ENCODE results near the gene GNA12. TPM values are rescaled to one million over a fixed set of nuclear protein-coding genes. Genes with fewer than 3 reads are reported as not detected.
A peak's percentile ranks its signal among the peaks of the same experiment; 100 is the strongest.

Gene GNA12
- total and polyA plus RNA-seq, 4 experiments from 2014 or later, result 4.4 to 16.6 (median 12.6) TPM

GRCh38 chr7:2807845-2808772 lies 36.0 kb downstream of the GNA12 start:
- Histone ChIP-seq H3K36me3 (ENCODE audit: insufficient read depth, low read length) (no peaks in the 10 kb centered on the region), H3K4me1 (ENCODE audit: insufficient read depth, low read length) (peaks cover 2% of the 10 kb centered on the region), H3K9me3 (ENCODE audit: control insufficient read depth in 1 of 2, low read length in 2 of 2) (no peaks in the 10 kb centered on the region), H3K4me3 (ENCODE audit: low read length in 2 of 2) (no peak overlapping the region), H3K27me3 (ENCODE audit: insufficient read depth, low read length) (no peaks in the 10 kb centered on the region), H3K27ac (ENCODE audit: low read depth, low read length) (no peak overlapping the region)
- no peak for DNase-seq
- Mint-ChIP-seq H3K4me3 (no peak overlapping the region), H3K9me3 (no peaks in the 10 kb centered on the region), H3K27ac (no peak overlapping the region), H3K4me1 (peaks cover 1 to 21% (median 8%) of the 10 kb centered on the region in 4 donors), H3K27me3 (no peaks in the 10 kb centered on the region), H3K36me3 (no peaks in the 10 kb centered on the region)
- intact Hi-C loops (cut with micrococcal nuclease), result no loop called here
- ChIA-PET CTCF (ENCODE audit: partially characterized antibody) (no interaction called here), POLR2A (ENCODE audit: partially characterized antibody) (no interaction called here)

GRCh38 chr7:2807460-2807844 lies 36.7 kb downstream of the GNA12 start:
- Histone ChIP-seq H3K4me3 (ENCODE audit: low read length in 2 of 2) (no peak overlapping the region), H3K36me3 (ENCODE audit: insufficient read depth, low read length) (no peaks in the 10 kb centered on the region), H3K4me1 (ENCODE audit: insufficient read depth, low read length) (peaks cover 7% of the 10 kb centered on the region), H3K27me3 (ENCODE audit: insufficient read depth, low read length) (no peaks in the 10 kb centered on the region), H3K9me3 (ENCODE audit: control insufficient read depth in 1 of 2, low read length in 2 of 2) (no peaks in the 10 kb centered on the region), H3K27ac (ENCODE audit: low read depth, low read length) (no peak overlapping the region)
- no peak overlapping the region for H3K4me3 Mint-ChIP-seq
- no peaks in the 10 kb centered on the region for H3K36me3 Mint-ChIP-seq
- H3K9me3 Mint-ChIP-seq, result no peaks in the 10 kb centered on the region
- ChIA-PET CTCF (ENCODE audit: partially characterized antibody) (no interaction called here), POLR2A (ENCODE audit: partially characterized antibody) (no interaction called here)
- intact Hi-C loops (cut with micrococcal nuclease), result no loop called here
- DNase-seq, result no peak
- H3K4me1 Mint-ChIP-seq, result peaks cover 2 to 27% (median 9%) of the 10 kb centered on the region in 4 donors
- no peak overlapping the region for H3K27ac Mint-ChIP-seq
- no peaks in the 10 kb centered on the region for H3K27me3 Mint-ChIP-seq

DNA sequence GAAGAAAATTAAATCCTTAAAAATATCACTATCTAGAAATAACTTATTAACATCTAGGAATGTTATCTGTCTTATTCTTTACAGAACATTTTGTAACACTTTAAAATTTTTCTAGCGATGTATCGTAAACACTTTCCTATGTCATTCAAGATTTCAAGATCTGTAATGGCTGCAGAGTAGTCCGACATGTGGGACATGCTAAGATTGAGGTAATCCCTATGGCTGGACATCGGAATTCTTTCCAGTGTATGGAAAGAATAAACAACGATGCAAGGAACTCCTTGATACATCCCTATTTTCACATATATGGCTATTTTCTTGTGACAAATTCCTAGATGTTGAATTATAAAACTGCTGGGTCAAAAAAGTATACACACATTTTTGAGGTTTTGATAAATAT lies 37.5 kb downstream of the GNA12 start:
- ChIA-PET POLR2A (ENCODE audit: partially characterized antibody) (no interaction called here), CTCF (ENCODE audit: partially characterized antibody) (no interaction called here)
- Mint-ChIP-seq H3K27me3 (no peaks in the 10 kb centered on the region), H3K27ac (no peak overlapping the region), H3K9me3 (no peaks in the 10 kb centered on the region), H3K4me1 (peaks cover 7 to 34% (median 13%) of the 10 kb centered on the region in 4 donors), H3K4me3 (no peak overlapping the region), H3K36me3 (no peaks in the 10 kb centered on the region)
- DNase-seq, result no peak
- no peak overlapping the region for H3K27ac ChIP-seq (ENCODE audit: low read depth, low read length)
- intact Hi-C loops (cut with micrococcal nuclease), result no loop called here
- H3K9me3 ChIP-seq (ENCODE audit: control insufficient read depth in 1 of 2, low read length in 2 of 2), result no peaks in the 10 kb centered on the region
- H3K4me3 ChIP-seq (ENCODE audit: low read length in 2 of 2), result no peak overlapping the region
- peaks cover 12% of the 10 kb centered on the region for H3K4me1 ChIP-seq (ENCODE audit: insufficient read depth, low read length)
- no peaks in the 10 kb centered on the region for H3K27me3 ChIP-seq (ENCODE audit: insufficient read depth, low read length)
- H3K36me3 ChIP-seq (ENCODE audit: insufficient read depth, low read length), result no peaks in the 10 kb centered on the region

GRCh38 chr7:2805213-2805944 lies 38.7 kb downstream of the GNA12 start:
- Histone ChIP-seq H3K4me3 (ENCODE audit: low read length in 2 of 2) (no peak overlapping the region), H3K36me3 (ENCODE audit: insufficient read depth, low read length) (no peaks in the 10 kb centered on the region), H3K27ac (ENCODE audit: low read depth, low read length) (no peak overlapping the region), H3K4me1 (ENCODE audit: insufficient read depth, low read length) (peaks cover 20% of the 10 kb centered on the region), H3K9me3 (ENCODE audit: control insufficient read depth in 1 of 2, low read length in 2 of 2) (no peaks in the 10 kb centered on the region), H3K27me3 (ENCODE audit: insufficient read depth, low read length) (no peaks in the 10 kb centered on the region)
- Mint-ChIP-seq H3K36me3 (no peaks in the 10 kb centered on the region), H3K4me3 (no peak overlapping the region), H3K27ac (no peak overlapping the region), H3K9me3 (no peaks in the 10 kb centered on the region), H3K4me1 (peaks cover 15 to 44% (median 21%) of the 10 kb centered on the region in 4 donors), H3K27me3 (no peaks in the 10 kb centered on the region)
- ChIA-PET POLR2A (ENCODE audit: partially characterized antibody) (no interaction called here), CTCF (ENCODE audit: partially characterized antibody) (interaction anchor here (0.6 to 1.0 kb wide), 2 partner anchors 95 to 380 kb away, joined by 3 to 4 read pairs; no protein-coding TSS in a partner anchor)
- intact Hi-C loops (cut with micrococcal nuclease), result no loop called here
- no peak for DNase-seq

GRCh38 chr7:2804227-2804763 lies 39.8 kb downstream of the GNA12 start:
- POLR2A ChIA-PET (ENCODE audit: partially characterized antibody), result no interaction called here
- H3K36me3 ChIP-seq (ENCODE audit: insufficient read depth, low read length), result no peaks in the 10 kb centered on the region
- no peak overlapping the region for H3K4me3 Mint-ChIP-seq
- CTCF ChIA-PET (ENCODE audit: partially characterized antibody), result no interaction called here
- no peak overlapping the region for H3K4me3 ChIP-seq (ENCODE audit: low read length in 2 of 2)
- H3K4me1 Mint-ChIP-seq, result peaks cover 20 to 54% (median 24%) of the 10 kb centered on the region in 4 donors
- intact Hi-C loops (cut with micrococcal nuclease), result no loop called here
- no peaks in the 10 kb centered on the region for H3K9me3 Mint-ChIP-seq
- no peaks in the 10 kb centered on the region for H3K27me3 Mint-ChIP-seq
- no peaks in the 10 kb centered on the region for H3K9me3 ChIP-seq (ENCODE audit: control insufficient read depth in 1 of 2, low read length in 2 of 2)
- H3K27ac ChIP-seq (ENCODE audit: low read depth, low read length), result no peak overlapping the region
- H3K27ac Mint-ChIP-seq, result peak overlapping the region in 1 of 7 donors; percentile 12
- H3K36me3 Mint-ChIP-seq, result no peaks in the 10 kb centered on the region
- no peak for DNase-seq
- peaks cover 20% of the 10 kb centered on the region for H3K4me1 ChIP-seq (ENCODE audit: insufficient read depth, low read length)
- no peaks in the 10 kb centered on the region for H3K27me3 ChIP-seq (ENCODE audit: insufficient read depth, low read length)

GRCh38 chr7:2803755-2804154 lies 40.4 kb downstream of the GNA12 start:
- no peak overlapping the region for H3K4me3 Mint-ChIP-seq
- DNase-seq, result no peak
- Histone ChIP-seq H3K4me3 (ENCODE audit: low read length in 2 of 2) (no peak overlapping the region), H3K4me1 (ENCODE audit: insufficient read depth, low read length) (peaks cover 20% of the 10 kb centered on the region), H3K36me3 (ENCODE audit: insufficient read depth, low read length) (no peaks in the 10 kb centered on the region), H3K9me3 (ENCODE audit: control insufficient read depth in 1 of 2, low read length in 2 of 2) (no peaks in the 10 kb centered on the region), H3K27me3 (ENCODE audit: insufficient read depth, low read length) (no peaks in the 10 kb centered on the region), H3K27ac (ENCODE audit: low read depth, low read length) (no peak overlapping the region)
- intact Hi-C loops (cut with micrococcal nuclease), result no loop called here
- POLR2A ChIA-PET (ENCODE audit: partially characterized antibody), result no interaction called here
- no peak overlapping the region for H3K27ac Mint-ChIP-seq
- CTCF ChIA-PET (ENCODE audit: partially characterized antibody), result no interaction called here
- H3K27me3 Mint-ChIP-seq, result no peaks in the 10 kb centered on the region
- H3K4me1 Mint-ChIP-seq, result peaks cover 23 to 54% (median 28%) of the 10 kb centered on the region in 4 donors
- no peaks in the 10 kb centered on the region for H3K36me3 Mint-ChIP-seq
- H3K9me3 Mint-ChIP-seq, result no peaks in the 10 kb centered on the region

DNA sequence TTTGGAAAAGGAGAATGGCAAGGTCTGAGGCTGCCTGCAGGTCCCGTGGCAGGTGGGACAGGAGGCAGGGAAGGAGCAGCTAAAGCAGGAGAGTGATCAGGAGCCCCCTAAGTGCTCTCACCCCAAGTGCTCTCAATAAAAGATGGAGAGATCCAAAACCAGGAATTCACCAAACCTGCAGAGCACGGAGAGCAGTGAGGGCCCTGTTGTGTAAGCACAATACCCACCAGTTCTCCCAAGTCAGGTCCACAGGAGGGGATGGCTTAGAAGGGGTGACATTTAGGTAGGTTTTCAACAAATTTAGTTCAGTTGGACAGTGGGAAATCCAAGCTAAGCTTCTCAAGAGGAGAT lies 40.8 kb downstream of the GNA12 start:
- H3K4me1 ChIP-seq (ENCODE audit: insufficient read depth, low read length), result peaks cover 20% of the 10 kb centered on the region
- no peak overlapping the region for H3K4me3 Mint-ChIP-seq
- H3K9me3 ChIP-seq (ENCODE audit: control insufficient read depth in 1 of 2, low read length in 2 of 2), result no peaks in the 10 kb centered on the region
- intact Hi-C loops (cut with micrococcal nuclease), result no loop called here
- H3K4me3 ChIP-seq (ENCODE audit: low read length in 2 of 2), result no peak overlapping the region
- H3K9me3 Mint-ChIP-seq, result no peaks in the 10 kb centered on the region
- peaks cover 23 to 51% (median 30%) of the 10 kb centered on the region in 4 donors for H3K4me1 Mint-ChIP-seq
- no peaks in the 10 kb centered on the region for H3K27me3 Mint-ChIP-seq
- DNase-seq, result no peak
- POLR2A ChIA-PET (ENCODE audit: partially characterized antibody), result no interaction called here
- H3K27ac Mint-ChIP-seq, result no peak overlapping the region
- no peak overlapping the region for H3K27ac ChIP-seq (ENCODE audit: low read depth, low read length)
- H3K36me3 Mint-ChIP-seq, result no peaks in the 10 kb centered on the region
- CTCF ChIA-PET (ENCODE audit: partially characterized antibody), result no interaction called here
- H3K36me3 ChIP-seq (ENCODE audit: insufficient read depth, low read length), result no peaks in the 10 kb centered on the region
- no peaks in the 10 kb centered on the region for H3K27me3 ChIP-seq (ENCODE audit: insufficient read depth, low read length)
